Measurements from ENCODE around the gene CPM. TPM values are rescaled to one million over a fixed set of nuclear protein-coding genes. Genes with fewer than 3 reads are reported as not detected.
"Not testable (repeated sequence)": the region's sequence is repeated elsewhere in the genome, so short reads cannot be mapped to it uniquely, and the experiment has no call there.

CPM gene
- polyA plus RNA-seq, 3 donors, result 10.7 to 81.3 (median 74.8) TPM

DNA sequence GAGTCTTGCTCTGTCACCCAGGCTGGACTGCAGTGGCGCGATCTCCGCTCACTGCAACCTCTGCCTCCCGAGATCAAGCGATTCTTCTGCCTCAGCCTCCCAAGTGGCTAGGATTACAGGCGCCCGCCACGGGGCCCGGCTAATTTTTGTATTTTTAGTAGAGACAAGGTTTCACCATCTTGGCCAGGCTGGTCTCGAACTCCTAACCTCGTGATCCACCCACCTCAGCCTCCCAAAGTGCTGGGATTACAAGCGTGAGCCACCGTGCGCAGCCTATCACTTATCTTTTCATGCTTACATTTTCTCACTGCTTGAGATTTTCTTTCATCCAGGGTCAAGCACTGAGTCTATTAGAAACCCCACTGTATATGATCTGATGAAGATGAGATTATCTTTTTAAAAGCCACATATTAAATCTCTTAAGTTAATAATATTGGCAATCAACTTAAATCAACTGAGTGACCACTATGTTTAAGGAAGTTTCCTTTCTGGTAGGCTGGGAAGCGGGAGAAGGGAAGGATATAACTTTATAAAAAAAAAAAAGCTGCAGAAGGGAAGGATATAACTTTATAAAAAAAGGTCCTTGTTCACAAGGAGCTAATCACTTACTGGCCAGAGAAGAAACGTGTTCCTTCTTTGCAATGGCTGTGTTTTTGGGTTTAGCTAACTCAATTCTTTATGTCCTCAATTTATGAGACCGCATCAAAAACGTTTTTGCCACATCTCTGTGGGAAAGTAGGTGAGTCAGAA, 126.3 kb downstream of the CPM start:
- 80 to 82% (median 82%) methylated on average over 18 of the region's 18 CpGs for WGBS, 3 donors
- no peak overlapping the region for H3K27ac ChIP-seq (ENCODE audit: low read depth, low read length)

DNA sequence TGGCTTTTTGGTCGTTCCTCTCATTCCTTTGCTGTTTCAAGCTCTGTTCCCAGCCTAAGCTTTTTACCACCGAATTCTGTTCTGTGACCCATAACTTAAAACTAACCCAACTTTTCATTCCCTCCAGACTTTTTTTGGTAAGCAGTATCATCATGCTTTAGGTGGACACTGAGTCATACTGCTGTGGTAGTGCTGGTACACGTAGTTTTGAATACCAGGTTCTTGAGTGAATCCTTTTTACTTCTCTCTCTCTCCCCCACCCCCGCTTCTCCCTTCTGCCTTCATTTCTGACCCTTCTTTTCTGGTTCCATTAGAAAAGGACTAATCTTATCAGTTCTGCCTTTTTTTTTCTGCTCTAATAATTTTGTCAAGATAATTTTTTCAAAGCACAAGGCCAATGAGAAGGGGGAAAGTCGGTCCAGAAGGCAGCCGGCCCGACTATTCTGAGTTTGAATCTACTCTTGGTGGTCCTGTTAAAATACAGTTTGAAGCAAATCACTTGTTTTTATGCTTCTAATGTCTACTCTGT, 127.3 kb downstream of the CPM start:
- WGBS, 3 donors, result 62 to 95% (median 93%) methylated on average over 7 of the region's 7 CpGs
- H3K27ac ChIP-seq (ENCODE audit: low read depth, low read length), result no peak overlapping the region

DNA sequence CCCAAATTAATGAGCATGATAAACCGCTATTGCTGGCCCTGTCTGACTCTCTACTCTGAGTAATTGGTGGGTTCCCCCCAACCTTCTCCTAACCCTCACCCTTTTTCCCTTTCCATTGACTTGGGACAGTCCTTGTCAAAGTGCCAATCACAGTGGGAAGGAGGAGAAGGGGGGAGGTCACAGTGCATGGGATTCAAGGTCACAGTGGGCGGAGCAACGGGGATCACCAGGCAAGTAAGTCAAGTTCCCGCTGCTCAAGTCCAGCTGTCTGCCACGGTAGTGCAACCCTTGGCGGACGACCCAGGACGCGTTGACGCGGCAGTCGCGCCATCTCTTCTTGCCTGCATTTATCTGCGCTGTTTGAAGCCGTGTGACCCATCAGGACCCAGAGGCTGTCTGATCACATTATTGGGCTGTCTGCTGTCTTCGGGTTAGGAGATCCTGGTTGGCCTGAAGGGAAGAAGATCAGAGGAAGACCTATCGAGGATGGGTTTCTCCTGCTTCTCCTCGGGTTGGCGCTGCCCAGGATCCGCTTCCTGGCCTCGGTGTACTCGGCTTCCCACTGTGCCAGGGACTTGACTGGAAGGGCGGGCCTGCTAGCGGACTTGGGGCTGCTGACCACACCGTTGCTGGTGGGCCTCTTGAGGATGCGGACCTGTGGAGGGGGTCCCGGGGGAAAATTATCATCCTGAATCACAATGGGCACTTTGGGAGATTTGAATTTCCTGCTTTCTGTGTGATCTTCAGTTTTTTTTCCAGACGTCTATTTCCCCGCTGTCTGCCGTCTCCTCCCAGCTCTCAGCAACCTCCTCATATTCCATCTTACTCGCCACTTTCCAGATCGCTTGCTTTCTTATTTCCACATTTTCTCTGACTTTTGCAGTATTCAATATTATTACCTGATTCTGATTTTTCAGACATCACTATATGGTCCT, 128.0 kb downstream of the CPM start:
- H3K27ac ChIP-seq (ENCODE audit: low read depth, low read length), result no peak overlapping the region
- WGBS, 3 donors, result 59 to 88% (median 88%) methylated on average over 29 to 32 of the region's 32 CpGs

DNA sequence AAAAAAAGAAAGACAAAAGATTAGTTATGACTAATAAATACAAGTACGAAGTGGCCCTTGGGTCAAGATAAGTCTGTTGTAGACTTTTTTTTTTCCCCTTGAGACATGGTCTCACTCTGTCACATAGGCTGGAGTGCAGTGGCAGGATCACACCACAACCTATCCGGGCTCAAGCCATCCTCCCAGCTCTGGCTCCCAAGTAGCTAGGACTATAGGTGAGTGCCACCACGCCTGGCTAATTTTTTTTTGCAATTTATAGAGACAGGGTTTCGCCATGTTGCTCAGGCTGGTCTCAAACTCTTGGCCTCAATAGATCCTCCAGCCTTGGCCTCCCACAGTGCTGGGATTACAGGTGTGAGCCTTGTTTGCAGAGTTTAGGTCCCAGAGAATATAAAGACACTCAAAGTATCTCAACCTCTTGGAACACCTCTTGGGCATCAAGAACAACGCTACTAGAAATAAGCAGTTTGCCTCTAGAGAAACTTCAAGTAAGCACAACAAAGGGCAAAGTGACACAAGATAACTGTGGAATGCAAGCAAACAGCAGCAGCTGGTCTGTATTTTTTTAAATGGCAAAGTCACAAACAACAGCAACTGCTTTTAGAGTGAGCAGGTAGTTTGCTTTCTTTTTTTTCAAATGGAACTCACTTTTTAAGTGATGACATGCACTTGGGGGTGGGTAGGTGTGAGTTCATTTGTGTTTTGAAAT, 128.9 kb downstream of the CPM start:
- 77 to 95% (median 93%) methylated on average over 5 of the region's 5 CpGs for WGBS, 3 donors
- no peak overlapping the region for H3K27ac ChIP-seq (ENCODE audit: low read depth, low read length)

DNA sequence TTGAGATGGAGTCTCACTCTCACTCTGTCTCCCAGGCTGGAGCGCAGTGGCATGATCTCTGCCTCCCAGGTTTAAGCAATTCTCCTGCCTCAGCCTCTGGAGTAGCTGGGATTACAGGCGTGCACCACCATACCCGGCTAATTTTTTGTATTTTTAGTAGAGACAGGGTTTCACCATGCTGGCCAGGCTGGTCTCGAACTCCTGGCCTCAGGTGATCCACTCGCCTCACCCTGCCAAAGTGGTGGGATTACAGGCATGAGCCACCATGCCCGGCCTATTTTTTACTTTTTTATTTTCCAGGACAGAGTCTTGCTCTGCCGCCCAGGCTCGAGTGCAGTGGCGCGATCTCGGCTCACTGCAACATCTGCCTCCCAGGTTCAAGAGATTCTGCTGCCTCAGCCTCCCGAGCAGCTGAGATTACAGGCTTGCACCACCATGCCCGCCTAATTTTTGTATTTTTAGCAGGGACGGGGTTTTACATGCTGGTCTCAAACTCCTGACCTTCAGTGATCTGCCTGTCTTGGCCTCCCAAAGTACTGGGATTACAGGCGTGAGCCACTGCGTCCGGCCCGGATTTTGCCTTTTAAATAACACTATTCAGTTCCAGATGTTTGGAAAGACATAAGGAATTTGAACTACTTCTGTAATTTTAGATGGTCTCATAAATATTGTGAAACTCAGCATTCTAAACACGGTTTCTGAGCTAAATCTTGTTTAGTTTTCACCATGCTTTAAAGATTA, 129.9 kb downstream of the CPM start:
- H3K27ac ChIP-seq (ENCODE audit: low read depth, low read length), result not testable (repeated sequence)
- WGBS, 3 donors, result 89 to 93% (median 92%) methylated on average over 19 of the region's 19 CpGs

DNA sequence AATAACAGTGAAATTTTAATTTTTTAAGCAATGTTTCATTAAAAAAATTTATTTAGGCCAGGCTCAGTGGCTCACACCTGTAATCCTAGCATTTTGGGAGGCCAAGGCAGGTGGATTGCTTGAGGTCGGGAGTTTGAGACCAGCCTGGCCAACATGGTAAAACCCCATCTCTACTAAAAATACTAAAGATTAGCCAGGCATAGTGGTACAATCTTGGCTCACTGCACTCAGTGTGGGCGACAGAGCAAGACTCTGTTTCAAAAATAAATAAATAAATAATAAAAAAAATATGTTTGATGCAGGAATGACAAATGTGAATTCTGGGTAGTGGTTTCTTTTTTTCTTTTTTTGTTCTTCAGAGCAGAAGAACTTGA, 130.6 kb downstream of the CPM start:
- WGBS, 3 donors, result 81 to 92% (median 87%) methylated on average over 2 of the region's 2 CpGs
- H3K27ac ChIP-seq (ENCODE audit: low read depth, low read length), result not testable (repeated sequence)

Other genes starting within 250 kb of the CPM start
- 10 to 100 TPM in 2 of 3 donors, 1 to 10 TPM in 1; 7.6 to 19.3 (median 15.3) TPM for gene NUP107, start 246.2 kb downstream of the CPM start, polyA plus RNA-seq
- 1 to 10 TPM; 2.1 to 3.6 (median 2.9) TPM for gene SLC35E3, start 187.0 kb downstream of the CPM start, polyA plus RNA-seq
- gene MDM2, start 125.0 kb downstream of the CPM start, polyA plus RNA-seq, result 10 to 100 TPM in 2 of 3 donors, 1 to 10 TPM in 1; 9.2 to 19.6 (median 10.7) TPM

Measured in adipose tissue (tissue), 3 donors.